HG02938 (cell line): ENCODE data around the gene ZNF174.
A peak's percentile ranks its signal among the peaks of the same experiment; 100 is the strongest.

Experiments used
- ATAC-seq: cut with Tn5 transposase; IDR thresholded peaks from one replicate; pipeline ENCODE4 v1.9.1; 2021; ENCODE audit warnings: mild to moderate bottlenecking, moderate library complexity; ENCODE audit not compliant: unreplicated experiment

The ZNF174 gene

GRCh38 chr16:3443108-3444031 lies 42.4 kb downstream of the ZNF174 start, which contains the start of the genes NAA60 and ZNF597:
TSS of gene NAA60 (plus strand) at chr16:3443680. CDS start at chr16:3476228, 32,548 bp downstream.
TSS of gene ZNF597 (minus strand) at chr16:3443504. CDS start at chr16:3443153, 351 bp downstream.
- ATAC-seq, result peak; percentile 88

GRCh38 chr16:3444032-3444388 lies 43.0 kb downstream of the ZNF174 start:
- ATAC-seq, result peak; percentile 25

GRCh38 chr16:3454093-3454492 lies 53.1 kb downstream of the ZNF174 start:
- no peak for ATAC-seq

GRCh38 chr16:3454631-3455147 lies 53.7 kb downstream of the ZNF174 start:
- no peak for ATAC-seq

GRCh38 chr16:3457434-3458252 lies 56.6 kb downstream of the ZNF174 start:
- peak; percentile 64 for ATAC-seq

GRCh38 chr16:3458278-3458851 lies 57.4 kb downstream of the ZNF174 start:
- ATAC-seq, result peak; percentile 6

GRCh38 chr16:3458852-3459361 lies 57.9 kb downstream of the ZNF174 start:
- ATAC-seq, result no peak
